Measurements from ENCODE around the gene TMEM233. TPM values are rescaled to one million over a fixed set of nuclear protein-coding genes. Genes with fewer than 3 reads are reported as not detected.

TMEM233 gene
- total and polyA plus RNA-seq, 9 of the 15 experiments (the other 6 are each of a cell fraction or from before 2014, with no cell fraction given) = 0.04 to 0.17 (median 0.07) TPM; not detected in 2

DNA sequence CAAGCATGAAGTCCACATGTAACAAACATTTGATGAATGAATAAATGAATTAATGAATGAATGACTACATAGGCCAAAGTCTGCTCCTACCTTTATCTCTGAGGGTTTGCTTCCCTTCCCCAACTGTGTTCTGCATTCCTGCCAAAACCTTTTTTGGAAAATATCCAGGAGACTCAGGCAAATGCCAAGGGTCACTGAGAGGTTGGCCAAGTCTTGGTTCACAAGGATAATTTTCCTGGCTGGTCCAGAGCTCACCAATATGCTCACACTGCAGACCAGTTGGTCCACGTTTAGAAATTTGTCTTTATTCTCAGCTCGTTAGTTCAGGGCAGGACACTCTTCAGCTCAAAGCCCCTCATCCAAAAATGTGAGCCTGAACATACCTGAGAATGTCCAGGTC, 10.2 kb downstream of the TMEM233 start (continued):
- no peak for TF ChIP-seq ETS2 (tag; IDR thresholded peaks at IDR 0.05; ENCODE audit: borderline replicate concordance, poor library complexity, severe bottlenecking)
- TF ChIP-seq SP2 (IDR thresholded peaks at IDR 0.05; ENCODE audit: extremely low read depth, low read depth, low read length, poor library complexity, severe bottlenecking) = no peak
- TF ChIP-seq KAT2B (IDR thresholded peaks at IDR 0.05; ENCODE audit: low read depth, low read length) = no peak
- no peak for TF ChIP-seq SRSF1 (IDR thresholded peaks at IDR 0.05; ENCODE audit: low read depth, low read length)
- TF ChIP-seq, protein P1, sequence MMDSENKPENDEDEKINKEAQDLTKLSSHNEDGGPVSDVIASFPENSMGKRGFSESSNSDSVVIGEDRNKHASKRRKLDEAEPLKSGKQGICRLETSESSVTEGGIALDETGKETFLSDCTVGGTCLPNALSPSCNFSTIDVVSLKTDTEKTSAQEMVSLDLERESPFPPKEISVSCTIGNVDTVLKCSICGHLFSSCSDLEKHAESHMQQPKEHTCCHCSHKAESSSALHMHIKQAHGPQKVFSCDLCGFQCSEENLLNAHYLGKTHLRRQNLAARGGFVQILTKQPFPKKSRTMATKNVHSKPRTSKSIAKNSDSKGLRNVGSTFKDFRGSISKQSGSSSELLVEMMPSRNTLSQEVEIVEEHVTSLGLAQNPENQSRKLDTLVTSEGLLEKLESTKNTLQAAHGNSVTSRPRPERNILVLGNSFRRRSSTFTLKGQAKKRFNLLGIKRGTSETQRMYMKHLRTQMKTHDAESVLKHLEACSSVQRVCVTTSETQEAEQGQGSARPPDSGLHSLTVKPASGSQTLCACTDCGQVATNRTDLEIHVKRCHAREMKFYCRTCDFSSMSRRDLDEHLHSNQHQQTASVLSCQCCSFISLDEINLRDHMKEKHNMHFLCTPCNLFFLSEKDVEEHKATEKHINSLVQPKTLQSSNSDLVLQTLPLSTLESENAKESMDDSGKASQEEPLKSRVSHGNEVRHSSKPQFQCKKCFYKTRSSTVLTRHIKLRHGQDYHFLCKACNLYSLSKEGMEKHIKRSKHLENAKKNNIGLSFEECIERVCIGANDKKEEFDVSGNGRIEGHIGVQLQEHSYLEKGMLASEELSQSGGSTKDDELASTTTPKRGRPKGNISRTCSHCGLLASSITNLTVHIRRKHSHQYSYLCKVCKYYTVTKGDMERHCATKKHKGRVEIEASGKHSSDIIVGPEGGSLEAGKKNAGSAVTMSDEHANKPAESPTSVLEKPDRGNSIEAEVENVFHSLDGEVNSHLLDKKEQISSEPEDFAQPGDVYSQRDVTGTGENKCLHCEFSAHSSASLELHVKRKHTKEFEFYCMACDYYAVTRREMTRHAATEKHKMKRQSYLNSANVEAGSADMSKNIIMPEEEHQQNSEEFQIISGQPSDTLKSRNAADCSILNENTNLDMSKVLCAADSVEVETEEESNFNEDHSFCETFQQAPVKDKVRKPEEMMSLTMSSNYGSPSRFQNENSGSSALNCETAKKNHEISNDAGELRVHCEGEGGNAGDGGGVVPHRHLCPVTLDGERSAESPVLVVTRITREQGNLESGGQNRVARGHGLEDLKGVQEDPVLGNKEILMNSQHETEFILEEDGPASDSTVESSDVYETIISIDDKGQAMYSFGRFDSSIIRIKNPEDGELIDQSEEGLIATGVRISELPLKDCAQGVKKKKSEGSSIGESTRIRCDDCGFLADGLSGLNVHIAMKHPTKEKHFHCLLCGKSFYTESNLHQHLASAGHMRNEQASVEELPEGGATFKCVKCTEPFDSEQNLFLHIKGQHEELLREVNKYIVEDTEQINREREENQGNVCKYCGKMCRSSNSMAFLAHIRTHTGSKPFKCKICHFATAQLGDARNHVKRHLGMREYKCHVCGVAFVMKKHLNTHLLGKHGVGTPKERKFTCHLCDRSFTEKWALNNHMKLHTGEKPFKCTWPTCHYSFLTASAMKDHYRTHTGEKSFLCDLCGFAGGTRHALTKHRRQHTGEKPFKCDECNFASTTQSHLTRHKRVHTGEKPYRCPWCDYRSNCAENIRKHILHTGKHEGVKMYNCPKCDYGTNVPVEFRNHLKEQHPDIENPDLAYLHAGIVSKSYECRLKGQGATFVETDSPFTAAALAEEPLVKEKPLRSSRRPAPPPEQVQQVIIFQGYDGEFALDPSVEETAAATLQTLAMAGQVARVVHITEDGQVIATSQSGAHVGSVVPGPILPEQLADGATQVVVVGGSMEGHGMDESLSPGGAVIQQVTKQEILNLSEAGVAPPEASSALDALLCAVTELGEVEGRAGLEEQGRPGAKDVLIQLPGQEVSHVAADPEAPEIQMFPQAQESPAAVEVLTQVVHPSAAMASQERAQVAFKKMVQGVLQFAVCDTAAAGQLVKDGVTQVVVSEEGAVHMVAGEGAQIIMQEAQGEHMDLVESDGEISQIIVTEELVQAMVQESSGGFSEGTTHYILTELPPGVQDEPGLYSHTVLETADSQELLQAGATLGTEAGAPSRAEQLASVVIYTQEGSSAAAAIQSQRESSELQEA (IDR thresholded peaks at IDR 0.05; ENCODE audit: low read depth) = no peak
- no peak for TF ChIP-seq ZNF324 (CRISPR knock-in tag; IDR thresholded peaks at IDR 0.05)
- TF ChIP-seq ZBTB8A (IDR thresholded peaks at IDR 0.05; ENCODE audit: partially characterized antibody) = no peak
- TF ChIP-seq ZFP36 (IDR thresholded peaks at IDR 0.05; ENCODE audit: low read depth, low read length, partially characterized antibody) = no peak
- TF ChIP-seq, protein P2, sequence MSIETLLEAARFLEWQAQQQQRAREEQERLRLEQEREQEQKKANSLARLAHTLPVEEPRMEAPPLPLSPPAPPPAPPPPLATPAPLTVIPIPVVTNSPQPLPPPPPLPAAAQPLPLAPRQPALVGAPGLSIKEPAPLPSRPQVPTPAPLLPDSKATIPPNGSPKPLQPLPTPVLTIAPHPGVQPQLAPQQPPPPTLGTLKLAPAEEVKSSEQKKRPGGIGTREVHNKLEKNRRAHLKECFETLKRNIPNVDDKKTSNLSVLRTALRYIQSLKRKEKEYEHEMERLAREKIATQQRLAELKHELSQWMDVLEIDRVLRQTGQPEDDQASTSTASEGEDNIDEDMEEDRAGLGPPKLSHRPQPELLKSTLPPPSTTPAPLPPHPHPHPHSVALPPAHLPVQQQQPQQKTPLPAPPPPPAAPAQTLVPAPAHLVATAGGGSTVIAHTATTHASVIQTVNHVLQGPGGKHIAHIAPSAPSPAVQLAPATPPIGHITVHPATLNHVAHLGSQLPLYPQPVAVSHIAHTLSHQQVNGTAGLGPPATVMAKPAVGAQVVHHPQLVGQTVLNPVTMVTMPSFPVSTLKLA (conservative IDR thresholded peaks at IDR 0.05) = no peak
- no peak for TF ChIP-seq EWSR1 (IDR thresholded peaks at IDR 0.05; ENCODE audit: borderline replicate concordance, low read depth, partially characterized antibody)
- TF ChIP-seq, protein P3, sequence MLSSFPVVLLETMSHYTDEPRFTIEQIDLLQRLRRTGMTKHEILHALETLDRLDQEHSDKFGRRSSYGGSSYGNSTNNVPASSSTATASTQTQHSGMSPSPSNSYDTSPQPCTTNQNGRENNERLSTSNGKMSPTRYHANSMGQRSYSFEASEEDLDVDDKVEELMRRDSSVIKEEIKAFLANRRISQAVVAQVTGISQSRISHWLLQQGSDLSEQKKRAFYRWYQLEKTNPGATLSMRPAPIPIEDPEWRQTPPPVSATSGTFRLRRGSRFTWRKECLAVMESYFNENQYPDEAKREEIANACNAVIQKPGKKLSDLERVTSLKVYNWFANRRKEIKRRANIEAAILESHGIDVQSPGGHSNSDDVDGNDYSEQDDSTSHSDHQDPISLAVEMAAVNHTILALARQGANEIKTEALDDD (IDR thresholded peaks at IDR 0.05) = no peak

Measured in K562 (cell line).